AG04450 (cell line): ENCODE measurements around the gene MTMR12. TPM values are rescaled to one million over a fixed set of nuclear protein-coding genes. Genes with fewer than 3 reads are reported as not detected.
"Not testable (repeated sequence)": the region's sequence is repeated elsewhere in the genome, so short reads cannot be mapped to it uniquely, and the experiment has no call there.

Source experiments
- CTCF ChIA-PET: fragments of 300-600, 350-600 bp; formaldehyde crosslinking; extraction: SDS; loops from one replicate; lab custom pipeline; 2022; ENCODE audit warnings: antibody characterized with exemption, inconsistent platforms; lab: Charles Lee
- POLR2A ChIA-PET: fragments of 350-600 bp; formaldehyde crosslinking; extraction: SDS; loops from one replicate; lab custom pipeline; 2021; ENCODE audit warnings: antibody characterized with exemption, inconsistent platforms; lab: Yijun Ruan, JAX
- DNase-seq: peaks from one replicate; pipeline ENCODE4 v3.0.0-alpha.2; 2011; ENCODE audit warnings: low read depth, low spot score
- H3K27ac ChIP-seq: one replicate; pipeline ENCODE4 v1.5.1; 2012; ENCODE audit warnings: low read depth, low read length, control low read depth
- H3K27me3 ChIP-seq: one replicate; pipeline ENCODE4 v1.6.0; 2012; ENCODE audit warnings: low read length; ENCODE audit not compliant: control insufficient read depth, insufficient read depth
- H3K4me3 ChIP-seq: 2 replicates; pipeline ENCODE4 v1.5.1; 2011; ENCODE audit warnings: mild to moderate bottlenecking, low read depth, low read length, control low read depth
- H3K9me3 ChIP-seq: 2 replicates; pipeline ENCODE4 v1.5.1; 2012; ENCODE audit warnings: low read length; ENCODE audit not compliant: control insufficient read depth, insufficient read depth
- CTCF ChIP-seq: IDR thresholded peaks from 2 replicates; pipeline ENCODE4 v1.5.1; 2011; ENCODE audit warnings: low read depth, low read length, control low read depth, inconsistent platforms
- polyA plus RNA-seq: library from polyadenylated mRNA; depleted of rRNA; stranded (reverse); fragments of >200 nt; gene quantifications from 2 replicates; pipeline ENCODE4 v1.2.3, GENCODE V29; 2011

MTMR12 gene
- polyA plus RNA-seq, 1 experiment: 20.8 TPM

- no peak for TF ChIP-seq CTCF
- ChIA-PET CTCF (no interaction called here), POLR2A (no interaction called here)
- H3K9me3 ChIP-seq: no peaks in the 10 kb centered on the region
- DNase-seq: no peak
- no peaks in the 10 kb centered on the region for H3K27me3 ChIP-seq
- H3K4me3 ChIP-seq: no peak overlapping the region
- no peak overlapping the region for H3K27ac ChIP-seq
Measured at GRCh38 chr5:32301891-32302290, 10.8 kb downstream of the MTMR12 start.

- CTCF ChIA-PET: interaction anchor here (1.6 kb wide), 1 partner anchor 291 kb away, joined by 3 read pairs; no protein-coding TSS in a partner anchor
- no peak for DNase-seq
Measured at GRCh38 chr5:32299059-32299677, 13.6 kb downstream of the MTMR12 start.

GRCh38 chr5:32298059-32298415 is 14.7 kb downstream of the MTMR12 start:
- Histone ChIP-seq H3K27ac (no peak overlapping the region), H3K27me3 (no peaks in the 10 kb centered on the region), H3K9me3 (no peaks in the 10 kb centered on the region), H3K4me3 (no peak overlapping the region)
- TF ChIP-seq CTCF: no peak
- DNase-seq: no peak
- CTCF ChIA-PET: no interaction called here
- POLR2A ChIA-PET: no interaction called here

More at GRCh38 chr5:32299059-32299677, 13.6 kb downstream of the MTMR12 start:
- TF ChIP-seq CTCF: no peak
- Histone ChIP-seq H3K4me3 (no peak overlapping the region), H3K9me3 (no peaks in the 10 kb centered on the region), H3K27ac (no peak overlapping the region), H3K27me3 (no peaks in the 10 kb centered on the region)
- POLR2A ChIA-PET: no interaction called here

GRCh38 chr5:32297181-32298058 is 15.3 kb downstream of the MTMR12 start:
- H3K4me3 ChIP-seq: no peak overlapping the region
- TF ChIP-seq CTCF: no peak
- ChIA-PET POLR2A (no interaction called here), CTCF (no interaction called here)
- H3K27me3 ChIP-seq: no peaks in the 10 kb centered on the region
- H3K27ac ChIP-seq: no peak overlapping the region
- DNase-seq: no peak
- no peaks in the 10 kb centered on the region for H3K9me3 ChIP-seq

- H3K4me3 ChIP-seq, H3K9me3 ChIP-seq, H3K27me3 ChIP-seq, CTCF ChIA-PET, DNase-seq, H3K27ac ChIP-seq: not testable (repeated sequence)
- POLR2A ChIA-PET: interaction anchor here (0.6 kb wide), 2 partner anchors 12 to 308 kb away, joined by 3 to 5 read pairs; no protein-coding TSS in a partner anchor
Measured at GRCh38 chr5:32295966-32296772, 16.6 kb downstream of the MTMR12 start.
